GM18498 (cell line): ENCODE data around the gene DELE1.
"Not testable (repeated sequence)": the region's sequence is repeated elsewhere in the genome, so short reads cannot be mapped to it uniquely, and the experiment has no call there.

Experiments
- ATAC-seq: cut with Tn5 transposase; IDR thresholded peaks from one replicate; pipeline ENCODE4 v1.9.1; 2021; ENCODE audit warnings: mild to moderate bottlenecking, moderate library complexity; ENCODE audit not compliant: unreplicated experiment

The DELE1 gene

GRCh38 chr5:141922827-141923447, 734 bp upstream of the DELE1 start:
- not testable (repeated sequence) for ATAC-seq

- no peak for ATAC-seq
These were observed 2.8 kb downstream of the DELE1 start for GRCh38 chr5:141926434-141926833.

- ATAC-seq = no peak
These were observed 4.4 kb downstream of the DELE1 start for GRCh38 chr5:141928051-141928450.

- no peak for ATAC-seq
These were observed 5.9 kb downstream of the DELE1 start for GRCh38 chr5:141929398-141930058.

- ATAC-seq = no peak
These were observed 8.0 kb downstream of the DELE1 start for GRCh38 chr5:141931694-141932093.

GRCh38 chr5:141933151-141933550, 9.5 kb downstream of the DELE1 start:
- ATAC-seq = no peak

GRCh38 chr5:141934099-141934844, 10.6 kb downstream of the DELE1 start:
- no peak for ATAC-seq

- no peak for ATAC-seq
These were observed 11.9 kb downstream of the DELE1 start for GRCh38 chr5:141935538-141935937.

- ATAC-seq = no peak
These were observed 17.1 kb downstream of the DELE1 start for GRCh38 chr5:141940695-141941271.

GRCh38 chr5:141941307-141941706, 17.6 kb downstream of the DELE1 start:
- no peak for ATAC-seq

GRCh38 chr5:141941779-141942178, 18.1 kb downstream of the DELE1 start:
- ATAC-seq = no peak

GRCh38 chr5:141942185-141942857, 18.6 kb downstream of the DELE1 start:
- ATAC-seq = no peak

- no peak for ATAC-seq
These were observed 20.4 kb downstream of the DELE1 start for GRCh38 chr5:141944076-141944475.

- ATAC-seq = no peak
These were observed 21.9 kb downstream of the DELE1 start for GRCh38 chr5:141945511-141946051.

GRCh38 chr5:141947316-141947715, 23.6 kb downstream of the DELE1 start:
- no peak for ATAC-seq

- no peak for ATAC-seq
These were observed 25.1 kb downstream of the DELE1 start for GRCh38 chr5:141948812-141949211.

GRCh38 chr5:141949511-141949910, 25.8 kb downstream of the DELE1 start:
- ATAC-seq = no peak

- no peak for ATAC-seq
These were observed 26.7 kb downstream of the DELE1 start for GRCh38 chr5:141950207-141951005.

GRCh38 chr5:141951332-141951781, 27.7 kb downstream of the DELE1 start:
- ATAC-seq = no peak

- no peak for ATAC-seq
These were observed 28.3 kb downstream of the DELE1 start for GRCh38 chr5:141952020-141952419.
